RWPE2 (cell line): ENCODE measurements around the gene HIF1A.
A peak's percentile ranks its signal among the peaks of the same experiment; 100 is the strongest.

Source experiments
- ATAC-seq: fragments of 200-7000 bp; cut with Tn5 transposase; 3 replicates; pipeline ENCODE4 v1.9.1; 2021; ENCODE audit warnings: low read depth
- DNase-seq: peaks from one replicate; pipeline ENCODE4 v3.0.0-alpha.2; 2020; ENCODE audit warnings: low spot score
- H3K27ac ChIP-seq: fragments of 450-650 bp; 2 replicates; pipeline ENCODE4 v1.5.1; 2017; ENCODE audit warnings: mild to moderate bottlenecking; ENCODE audit not compliant: poor library complexity, severe bottlenecking
- H3K27me3 ChIP-seq: fragments of 250-450 bp; sonication (Bioruptor Pico); 2 replicates; pipeline ENCODE4 v1.5.1; 2021; ENCODE audit warnings: mild to moderate bottlenecking, moderate library complexity; ENCODE audit not compliant: insufficient read depth, poor library complexity, severe bottlenecking
- H3K36me3 ChIP-seq: fragments of 250-450 bp; sonication (Bioruptor Pico); 2 replicates; pipeline ENCODE4 v1.5.1; 2020; ENCODE audit warnings: low read depth, mild to moderate bottlenecking, moderate library complexity
- H3K4me1 ChIP-seq: fragments of 250-450 bp; sonication (Bioruptor Pico); 2 replicates; pipeline ENCODE4 v1.5.1; 2021; ENCODE audit warnings: mild to moderate bottlenecking, moderate library complexity; ENCODE audit not compliant: insufficient read depth, poor library complexity, severe bottlenecking
- H3K4me3 ChIP-seq: fragments of 250-450 bp; sonication (Bioruptor Pico); 2 replicates; pipeline ENCODE4 v1.5.1; 2021; ENCODE audit warnings: mild to moderate bottlenecking, moderate library complexity; ENCODE audit not compliant: severe bottlenecking
- H3K9me3 ChIP-seq: fragments of 250-450 bp; sonication (Bioruptor Pico); 2 replicates; pipeline ENCODE4 v1.5.1; 2021; ENCODE audit warnings: mild to moderate bottlenecking, moderate library complexity; ENCODE audit not compliant: severe bottlenecking
- TF ChIP-seq, protein P1 (sequence below): fragments of 450-650 bp; IDR thresholded peaks from one replicate; pipeline ENCODE4 v1.5.1; 2017; ENCODE audit warnings: mild to moderate bottlenecking, moderate library complexity; ENCODE audit not compliant: poor library complexity, severe bottlenecking

Gene HIF1A

DNA sequence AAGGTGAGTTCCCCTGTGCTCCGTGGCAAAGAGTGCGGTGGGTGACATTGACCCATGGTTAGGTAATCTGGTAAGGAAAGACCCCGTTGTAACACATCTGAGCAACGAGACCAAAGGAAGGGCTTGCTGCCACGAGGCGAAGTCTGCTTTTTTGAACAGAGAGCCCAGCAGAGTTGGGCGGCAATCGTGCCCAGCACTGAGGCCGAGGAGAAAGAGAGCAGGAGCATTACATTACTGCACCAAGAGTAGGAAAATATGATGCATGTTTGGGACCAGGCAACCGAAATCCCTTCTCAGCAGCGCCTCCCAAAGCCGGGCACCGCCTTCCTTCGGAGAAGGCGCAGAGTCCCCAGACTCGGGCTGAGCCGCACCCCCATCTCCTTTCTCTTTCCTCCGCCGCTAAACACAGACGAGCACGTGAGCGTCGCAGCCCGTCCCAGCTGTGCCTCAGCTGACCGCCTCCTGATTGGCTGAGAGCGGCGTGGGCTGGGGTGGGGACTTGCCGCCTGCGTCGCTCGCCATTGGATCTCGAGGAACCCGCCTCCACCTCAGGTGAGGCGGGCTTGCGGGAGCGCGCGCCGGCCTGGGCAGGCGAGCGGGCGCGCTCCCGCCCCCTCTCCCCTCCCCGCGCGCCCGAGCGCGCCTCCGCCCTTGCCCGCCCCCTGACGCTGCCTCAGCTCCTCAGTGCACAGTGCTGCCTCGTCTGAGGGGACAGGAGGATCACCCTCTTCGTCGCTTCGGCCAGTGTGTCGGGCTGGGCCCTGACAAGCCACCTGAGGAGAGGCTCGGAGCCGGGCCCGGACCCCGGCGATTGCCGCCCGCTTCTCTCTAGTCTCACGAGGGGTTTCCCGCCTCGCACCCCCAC, at the start of gene HIF1A:
Gene HIF1A (plus strand): TSS at position 684 of the 865 bp plus-strand sequence. CDS start 292 bp downstream, outside the sequence.
- H3K9me3 ChIP-seq = no peaks in the 10 kb centered on the region
- TF ChIP-seq, protein P1, sequence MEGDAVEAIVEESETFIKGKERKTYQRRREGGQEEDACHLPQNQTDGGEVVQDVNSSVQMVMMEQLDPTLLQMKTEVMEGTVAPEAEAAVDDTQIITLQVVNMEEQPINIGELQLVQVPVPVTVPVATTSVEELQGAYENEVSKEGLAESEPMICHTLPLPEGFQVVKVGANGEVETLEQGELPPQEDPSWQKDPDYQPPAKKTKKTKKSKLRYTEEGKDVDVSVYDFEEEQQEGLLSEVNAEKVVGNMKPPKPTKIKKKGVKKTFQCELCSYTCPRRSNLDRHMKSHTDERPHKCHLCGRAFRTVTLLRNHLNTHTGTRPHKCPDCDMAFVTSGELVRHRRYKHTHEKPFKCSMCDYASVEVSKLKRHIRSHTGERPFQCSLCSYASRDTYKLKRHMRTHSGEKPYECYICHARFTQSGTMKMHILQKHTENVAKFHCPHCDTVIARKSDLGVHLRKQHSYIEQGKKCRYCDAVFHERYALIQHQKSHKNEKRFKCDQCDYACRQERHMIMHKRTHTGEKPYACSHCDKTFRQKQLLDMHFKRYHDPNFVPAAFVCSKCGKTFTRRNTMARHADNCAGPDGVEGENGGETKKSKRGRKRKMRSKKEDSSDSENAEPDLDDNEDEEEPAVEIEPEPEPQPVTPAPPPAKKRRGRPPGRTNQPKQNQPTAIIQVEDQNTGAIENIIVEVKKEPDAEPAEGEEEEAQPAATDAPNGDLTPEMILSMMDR = peak; percentile 67
- peaks cover 8% of the 10 kb centered on the region for H3K4me1 ChIP-seq
- no peaks in the 10 kb centered on the region for H3K27me3 ChIP-seq
- ATAC-seq = peak; percentile 85
- peaks cover 45% of the 10 kb centered on the region for H3K36me3 ChIP-seq
- H3K4me3 ChIP-seq = peak within 1 kb of the TSS; percentile 80
- DNase-seq = peak; percentile 99
- H3K27ac ChIP-seq = peak within 1 kb of the TSS; percentile 93

DNA sequence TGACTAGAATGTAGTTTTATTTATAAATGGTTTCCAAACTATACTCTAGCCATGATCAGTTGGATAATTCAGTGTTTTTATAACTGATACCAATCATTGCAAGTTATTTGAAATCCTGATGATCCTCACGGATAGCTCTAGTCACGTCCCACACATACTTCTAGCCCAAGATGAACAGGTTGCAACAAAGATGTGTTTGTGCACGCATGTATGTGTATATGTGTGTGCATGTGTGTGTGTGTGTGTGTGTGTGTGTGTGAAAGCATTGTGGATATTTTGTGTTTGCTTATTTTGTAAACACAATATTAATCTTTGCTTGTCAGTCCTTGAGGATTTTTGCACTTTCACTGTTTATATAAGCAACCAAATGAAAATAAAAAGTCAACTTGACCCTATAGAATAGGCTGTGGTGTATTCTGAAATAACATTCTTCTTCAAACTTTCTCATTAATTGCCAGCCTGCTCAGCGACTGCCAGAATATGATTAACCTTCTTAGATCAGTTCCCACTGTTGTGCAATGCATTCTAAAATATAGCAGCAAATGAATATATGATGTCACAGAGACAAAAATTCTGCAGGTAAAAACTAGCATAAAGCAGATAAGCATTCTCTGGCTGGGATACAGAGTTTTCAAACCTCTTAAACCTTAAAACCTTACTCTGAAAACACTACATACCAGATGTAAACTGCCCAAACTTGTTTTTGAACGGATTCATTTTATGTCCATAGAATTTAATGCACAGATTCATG, 48.8 kb upstream of the HIF1A start:
- Histone ChIP-seq H3K27ac (peak overlapping the region; percentile 80), H3K9me3 (no peaks in the 10 kb centered on the region), H3K4me1 (peaks cover 50% of the 10 kb centered on the region), H3K4me3 (no peak overlapping the region), H3K27me3 (no peaks in the 10 kb centered on the region), H3K36me3 (no peaks in the 10 kb centered on the region)
- TF ChIP-seq, protein P1 = no peak
- DNase-seq (no peak), ATAC-seq (peak; percentile 53)

DNA sequence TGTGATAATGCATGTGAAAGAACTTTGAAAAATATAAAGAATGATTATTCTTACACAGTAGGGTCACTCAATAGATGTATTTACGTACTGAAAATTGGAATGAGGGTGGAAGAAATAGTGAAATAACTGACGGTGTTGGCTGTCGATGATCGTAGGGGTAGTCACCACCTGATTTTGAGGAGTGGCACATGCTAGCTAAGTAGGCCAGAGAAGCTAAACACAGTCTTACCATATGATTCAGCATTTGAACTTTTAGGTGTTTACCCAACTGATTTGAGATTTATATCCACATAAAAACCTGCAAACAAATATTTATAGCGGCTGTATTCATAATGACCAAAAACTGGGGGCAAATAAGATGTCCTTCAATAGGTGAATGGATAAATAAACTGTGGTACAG, 47.6 kb upstream of the HIF1A start:
- TF ChIP-seq, protein P1 = no peak
- Histone ChIP-seq H3K4me3 (no peak overlapping the region), H3K9me3 (no peaks in the 10 kb centered on the region), H3K36me3 (no peaks in the 10 kb centered on the region), H3K27ac (peak overlapping the region; percentile 80), H3K4me1 (peaks cover 44% of the 10 kb centered on the region), H3K27me3 (no peaks in the 10 kb centered on the region)
- ATAC-seq (peak; percentile 72), DNase-seq (no peak)

DNA sequence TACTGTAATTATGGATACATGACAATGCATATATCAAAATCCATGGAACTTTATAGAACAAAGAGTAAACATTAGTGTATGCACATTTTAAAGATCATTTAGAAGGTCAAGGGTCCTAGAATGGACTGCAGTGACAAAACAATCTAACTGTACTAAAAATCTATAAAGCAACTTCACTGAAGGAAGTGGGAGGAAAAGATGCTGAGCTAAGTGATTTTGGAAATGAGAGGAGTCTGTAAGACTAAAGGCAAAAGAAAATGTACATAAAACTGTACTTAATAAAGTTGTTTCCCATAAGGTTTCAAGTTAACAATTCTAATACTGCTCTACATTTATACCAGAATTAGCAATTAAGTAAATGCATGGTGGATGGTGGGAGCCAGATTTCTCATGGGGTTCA, 46.9 kb upstream of the HIF1A start:
- TF ChIP-seq, protein P1 = no peak
- Histone ChIP-seq H3K27ac (peak overlapping the region; percentile 80), H3K27me3 (no peaks in the 10 kb centered on the region), H3K36me3 (no peaks in the 10 kb centered on the region), H3K4me3 (no peak overlapping the region), H3K4me1 (peaks cover 51% of the 10 kb centered on the region), H3K9me3 (no peaks in the 10 kb centered on the region)
- ATAC-seq (no peak), DNase-seq (no peak)
